Upper lobe of right lung (tissue), 1 donor: Measurements from ENCODE around the gene BCL2L11. TPM values are rescaled to one million over a fixed set of nuclear protein-coding genes. Genes with fewer than 3 reads are reported as not detected.

ENCODE experiments used
- ATAC-seq: fragments of 200-7000 bp; cut with Tn5 transposase; one replicate; pipeline ENCODE4 v1.9.1; 2020; ENCODE audit warnings: mild to moderate bottlenecking, moderate library complexity
- DNase-seq: peaks from one replicate; pipeline ENCODE4 v3.0.0-alpha.2; 2020
- H3K27ac ChIP-seq: fragments of 200-600 bp; one replicate; pipeline ENCODE4 v1.8.0; 2022
- H3K27me3 ChIP-seq: fragments of 200-600 bp; one replicate; pipeline ENCODE4 v1.8.0; 2022; ENCODE audit warnings: mild to moderate bottlenecking
- H3K36me3 ChIP-seq: fragments of 200-600 bp; one replicate; pipeline ENCODE4 v1.8.0; 2022
- H3K4me1 ChIP-seq: fragments of 200-600 bp; one replicate; pipeline ENCODE4 v1.8.0; 2022
- H3K4me3 ChIP-seq: fragments of 200-600 bp; one replicate; pipeline ENCODE4 v1.8.0; 2022; ENCODE audit warnings: mild to moderate bottlenecking
- H3K9me3 ChIP-seq: fragments of 200-600 bp; one replicate; pipeline ENCODE4 v1.8.0; 2022
- CTCF ChIP-seq: fragments of 200-600 bp; IDR thresholded peaks from one replicate; pipeline ENCODE4 v1.8.0; 2022; ENCODE audit warnings: antibody characterized with exemption
- intact Hi-C: fragments of 100-400 bp; cut with DNase I; formaldehyde crosslinking; loops from one replicate; pipeline ENCODE4 v1.11.0; 2022
- total RNA-seq: library from RNA; stranded (reverse); fragmentation: NEBNext Ultra II Directional; extraction: Animal tissue kit (Norgen Biotek cat#: 25700); gene quantifications from one replicate; pipeline ENCODE4 v1.2.1, GENCODE V29; 2021
- donor health status: DM: no; HTN: yes; CAD: no; lungs with severe emphysema.

The BCL2L11 gene
- total RNA-seq, 1 donor from 2014 or later = 23.9 TPM

DNA sequence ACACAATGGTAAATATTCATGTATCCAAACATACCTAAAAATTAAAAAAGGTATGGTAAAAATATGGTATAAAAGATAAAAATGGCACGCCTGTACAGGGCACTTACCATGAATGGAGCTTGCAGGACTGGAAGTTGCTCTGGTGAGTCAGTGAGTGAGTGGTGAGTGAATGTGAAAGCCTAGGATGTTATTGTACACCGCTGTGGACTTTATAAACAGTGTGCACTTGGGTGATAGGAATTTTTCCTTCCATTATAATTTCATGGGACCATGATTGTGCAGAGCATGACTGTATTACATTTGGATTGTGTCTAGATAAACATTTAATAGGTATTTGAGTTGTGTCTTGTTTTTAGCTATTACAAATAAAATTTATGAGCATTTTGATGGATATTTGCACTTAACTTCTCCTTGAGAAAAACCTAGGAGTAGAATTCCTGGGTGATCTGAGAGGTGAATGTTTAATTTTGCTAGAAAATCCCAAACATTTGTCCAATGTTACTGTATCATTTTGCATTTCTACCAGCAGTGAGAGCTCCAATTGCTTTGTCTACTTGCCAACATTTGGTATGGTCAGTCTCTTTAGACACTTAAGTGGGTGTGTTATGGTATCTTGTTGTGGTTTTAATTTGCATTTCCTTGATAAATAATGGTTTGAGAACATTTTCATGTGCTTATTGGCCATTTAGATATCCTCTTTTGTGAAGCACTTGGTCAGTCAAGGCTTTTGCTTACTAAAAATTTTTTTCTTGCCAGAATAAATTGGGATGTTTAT, 81.7 kb downstream of the BCL2L11 start:
- H3K9me3 ChIP-seq = no peaks in the 10 kb centered on the region
- H3K27ac ChIP-seq = no peak overlapping the region
- no peaks in the 10 kb centered on the region for H3K36me3 ChIP-seq
- no peak for TF ChIP-seq CTCF
- no peak overlapping the region for H3K4me3 ChIP-seq
- intact Hi-C loops = no loop called here
- no peaks in the 10 kb centered on the region for H3K4me1 ChIP-seq
- ATAC-seq (no peak), DNase-seq (no peak)
- no peaks in the 10 kb centered on the region for H3K27me3 ChIP-seq

- Histone ChIP-seq H3K4me3 (no peak overlapping the region), H3K4me1 (no peaks in the 10 kb centered on the region), H3K9me3 (no peaks in the 10 kb centered on the region), H3K27ac (no peak overlapping the region), H3K36me3 (no peaks in the 10 kb centered on the region), H3K27me3 (no peaks in the 10 kb centered on the region)
- TF ChIP-seq CTCF = no peak
- intact Hi-C loops = no loop called here
- ATAC-seq = no peak
- no peak for DNase-seq
These were observed 84.0 kb downstream of the BCL2L11 start for GRCh38 chr2:111204706-111205105.

GRCh38 chr2:111205774-111206173, 85.1 kb downstream of the BCL2L11 start:
- no peaks in the 10 kb centered on the region for H3K9me3 ChIP-seq
- H3K27me3 ChIP-seq = no peaks in the 10 kb centered on the region
- no peaks in the 10 kb centered on the region for H3K36me3 ChIP-seq
- H3K4me3 ChIP-seq = no peak overlapping the region
- no peak for TF ChIP-seq CTCF
- ATAC-seq (no peak), DNase-seq (no peak)
- intact Hi-C loops = no loop called here
- no peak overlapping the region for H3K27ac ChIP-seq
- H3K4me1 ChIP-seq = no peaks in the 10 kb centered on the region

- intact Hi-C loops = no loop called here
- Histone ChIP-seq H3K4me1 (no peaks in the 10 kb centered on the region), H3K4me3 (no peak overlapping the region), H3K9me3 (no peaks in the 10 kb centered on the region), H3K27ac (no peak overlapping the region), H3K27me3 (no peaks in the 10 kb centered on the region), H3K36me3 (no peaks in the 10 kb centered on the region)
- DNase-seq (no peak), ATAC-seq (no peak)
- no peak for TF ChIP-seq CTCF
These were observed 87.1 kb downstream of the BCL2L11 start for GRCh38 chr2:111207851-111208250.

GRCh38 chr2:111208639-111209038, 87.9 kb downstream of the BCL2L11 start:
- Histone ChIP-seq H3K27ac (no peak overlapping the region), H3K36me3 (no peaks in the 10 kb centered on the region), H3K9me3 (no peaks in the 10 kb centered on the region), H3K4me3 (no peak overlapping the region), H3K4me1 (no peaks in the 10 kb centered on the region), H3K27me3 (no peaks in the 10 kb centered on the region)
- no peak for DNase-seq
- ATAC-seq = no peak
- no peak for TF ChIP-seq CTCF
- intact Hi-C loops = no loop called here
